ENCODE measurements around the gene TST. TPM values are rescaled to one million over a fixed set of nuclear protein-coding genes. Genes with fewer than 3 reads are reported as not detected.

Gene TST
- total RNA-seq, 1 donor from 2014 or later = 7.2 TPM

DNA sequence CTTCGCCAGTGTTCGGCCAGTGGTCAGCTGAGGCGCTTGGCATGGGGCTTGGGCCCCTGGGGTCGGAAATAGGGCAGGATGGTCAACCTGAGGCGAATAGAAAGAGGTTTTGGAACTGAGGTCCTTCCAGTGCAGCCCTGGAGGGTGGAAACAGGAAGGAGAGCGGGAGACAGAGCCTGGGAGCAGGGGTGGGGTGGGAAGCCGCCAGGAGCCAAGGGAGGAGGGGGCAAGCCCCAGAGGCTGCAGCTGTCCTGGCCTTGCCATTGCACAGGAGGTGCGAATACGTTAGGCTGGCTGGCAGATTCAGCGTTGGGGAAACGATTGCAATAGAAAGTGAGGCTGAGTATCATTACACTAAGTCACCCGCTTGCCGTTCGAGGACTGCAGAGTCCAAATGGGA lies 18.4 kb upstream of the TST start:
- no peak for ATAC-seq (ENCODE audit: low read depth)
- H3K4me3 Mint-ChIP-seq = no peak overlapping the region
- intact Hi-C loops (cut with micrococcal nuclease) = no loop called here
- no peak for DNase-seq
- TF ChIP-seq, protein P1, sequence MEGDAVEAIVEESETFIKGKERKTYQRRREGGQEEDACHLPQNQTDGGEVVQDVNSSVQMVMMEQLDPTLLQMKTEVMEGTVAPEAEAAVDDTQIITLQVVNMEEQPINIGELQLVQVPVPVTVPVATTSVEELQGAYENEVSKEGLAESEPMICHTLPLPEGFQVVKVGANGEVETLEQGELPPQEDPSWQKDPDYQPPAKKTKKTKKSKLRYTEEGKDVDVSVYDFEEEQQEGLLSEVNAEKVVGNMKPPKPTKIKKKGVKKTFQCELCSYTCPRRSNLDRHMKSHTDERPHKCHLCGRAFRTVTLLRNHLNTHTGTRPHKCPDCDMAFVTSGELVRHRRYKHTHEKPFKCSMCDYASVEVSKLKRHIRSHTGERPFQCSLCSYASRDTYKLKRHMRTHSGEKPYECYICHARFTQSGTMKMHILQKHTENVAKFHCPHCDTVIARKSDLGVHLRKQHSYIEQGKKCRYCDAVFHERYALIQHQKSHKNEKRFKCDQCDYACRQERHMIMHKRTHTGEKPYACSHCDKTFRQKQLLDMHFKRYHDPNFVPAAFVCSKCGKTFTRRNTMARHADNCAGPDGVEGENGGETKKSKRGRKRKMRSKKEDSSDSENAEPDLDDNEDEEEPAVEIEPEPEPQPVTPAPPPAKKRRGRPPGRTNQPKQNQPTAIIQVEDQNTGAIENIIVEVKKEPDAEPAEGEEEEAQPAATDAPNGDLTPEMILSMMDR (IDR thresholded peaks at IDR 0.05) = no peak
- H3K36me3 Mint-ChIP-seq (ENCODE audit: low read depth) = no peaks in the 10 kb centered on the region
- H3K27me3 Mint-ChIP-seq = peaks cover 37% of the 10 kb centered on the region
- POLR2A ChIA-PET = no interaction called here
- H3K9me3 Mint-ChIP-seq = no peaks in the 10 kb centered on the region
- CTCF ChIA-PET = no interaction called here
- H3K4me1 Mint-ChIP-seq = no peaks in the 10 kb centered on the region
- H3K27ac Mint-ChIP-seq = no peak overlapping the region

DNA sequence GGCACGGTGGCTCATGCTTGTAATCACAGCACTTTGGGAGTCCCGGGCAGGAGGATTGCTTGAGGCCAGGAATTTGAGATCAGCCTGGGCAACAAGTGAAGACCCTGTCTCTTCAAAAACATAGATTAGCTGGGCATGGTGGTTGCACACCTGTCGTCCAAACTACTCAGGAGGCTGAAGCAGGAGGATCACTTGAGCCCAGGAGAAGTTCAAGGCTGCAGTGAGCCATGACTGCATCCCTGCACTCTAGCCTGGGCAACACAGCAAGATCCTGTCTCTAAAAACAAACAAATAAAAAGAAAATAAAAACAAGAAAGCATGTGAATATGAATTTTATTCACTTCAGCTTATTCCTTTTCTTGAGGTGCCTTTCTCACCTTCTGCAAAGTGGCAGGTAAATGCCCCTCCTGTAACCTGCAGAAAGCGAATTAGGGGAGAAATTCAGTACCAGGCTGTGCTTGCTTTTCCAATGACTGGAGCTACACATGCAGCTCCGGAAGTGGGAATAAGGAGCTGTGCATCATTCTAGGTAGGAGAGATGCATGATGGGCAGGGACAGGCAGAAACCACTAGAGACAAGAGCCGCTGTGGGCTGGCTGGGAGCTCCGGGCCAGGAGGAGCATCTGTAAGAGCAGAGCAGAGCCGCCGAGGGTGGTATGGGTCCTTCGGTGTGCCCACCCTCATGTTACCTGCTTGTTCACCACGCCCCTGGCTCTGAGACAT lies 17.6 kb upstream of the TST start:
- DNase-seq = no peak

DNA sequence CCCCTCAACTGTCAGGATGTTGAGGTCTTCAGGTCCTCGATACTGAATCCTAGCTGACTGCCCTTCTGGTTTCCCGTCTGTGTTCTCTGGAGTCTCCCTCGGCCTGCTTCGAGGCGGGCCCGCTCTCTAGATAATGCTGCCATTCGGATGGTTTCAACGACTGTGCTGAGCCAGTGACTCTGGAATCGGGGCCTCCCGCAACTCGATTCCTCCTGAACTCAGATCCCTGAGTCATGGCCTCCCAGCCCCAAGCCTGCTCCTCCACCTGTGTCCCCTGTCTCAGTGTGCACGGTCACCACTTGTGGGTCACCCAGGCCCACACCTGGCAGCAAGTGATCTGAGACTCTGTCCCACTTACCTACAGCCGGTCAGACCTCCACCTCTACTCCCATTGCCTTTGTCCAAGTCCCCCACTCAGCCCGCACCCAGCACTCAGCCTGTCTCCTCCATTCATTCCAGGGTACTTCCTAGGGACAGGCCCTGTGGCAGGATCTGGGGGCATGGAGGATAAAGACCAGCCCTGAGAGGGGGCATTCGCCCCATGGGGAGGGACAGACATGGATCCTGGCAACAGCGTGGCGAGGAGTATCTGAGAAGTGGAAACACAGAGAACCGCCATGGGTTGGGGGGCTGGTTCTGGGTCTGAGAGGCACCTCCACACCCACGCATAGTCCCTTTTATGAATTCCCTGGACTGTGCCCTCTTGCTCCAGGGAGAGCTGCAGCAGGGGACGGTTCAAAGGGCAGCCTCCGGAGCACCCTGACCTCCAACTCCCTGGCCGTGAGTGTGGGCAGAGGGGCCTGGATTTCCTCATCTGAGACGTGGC lies 14.6 kb upstream of the TST start:
- Mint-ChIP-seq H3K27me3 (peaks cover 23% of the 10 kb centered on the region), H3K36me3 (ENCODE audit: low read depth) (no peaks in the 10 kb centered on the region), H3K4me1 (no peaks in the 10 kb centered on the region), H3K4me3 (no peak overlapping the region), H3K9me3 (no peaks in the 10 kb centered on the region), H3K27ac (no peak overlapping the region)
- intact Hi-C loops (cut with micrococcal nuclease) = no loop called here
- ATAC-seq (ENCODE audit: low read depth) = no peak
- ChIA-PET CTCF (no interaction called here), POLR2A (no interaction called here)
- no peak for DNase-seq
- TF ChIP-seq, protein P1 (IDR thresholded peaks at IDR 0.05) = no peak

More for the DNA sequence above, 17.6 kb upstream of the TST start:
- TF ChIP-seq, protein P1 (IDR thresholded peaks at IDR 0.05) = no peak
- no peaks in the 10 kb centered on the region for H3K9me3 Mint-ChIP-seq
- POLR2A ChIA-PET = interaction anchor here (0.7 kb wide), 1 partner anchor 77 kb away, joined by 3 read pairs; no protein-coding TSS in a partner anchor
- H3K36me3 Mint-ChIP-seq (ENCODE audit: low read depth) = no peaks in the 10 kb centered on the region
- H3K4me1 Mint-ChIP-seq = no peaks in the 10 kb centered on the region
- intact Hi-C loops (cut with micrococcal nuclease) = no loop called here
- peaks cover 36% of the 10 kb centered on the region for H3K27me3 Mint-ChIP-seq
- ATAC-seq (ENCODE audit: low read depth) = no peak
- H3K27ac Mint-ChIP-seq = no peak overlapping the region
- no peak overlapping the region for H3K4me3 Mint-ChIP-seq
- CTCF ChIA-PET = no interaction called here

DNA sequence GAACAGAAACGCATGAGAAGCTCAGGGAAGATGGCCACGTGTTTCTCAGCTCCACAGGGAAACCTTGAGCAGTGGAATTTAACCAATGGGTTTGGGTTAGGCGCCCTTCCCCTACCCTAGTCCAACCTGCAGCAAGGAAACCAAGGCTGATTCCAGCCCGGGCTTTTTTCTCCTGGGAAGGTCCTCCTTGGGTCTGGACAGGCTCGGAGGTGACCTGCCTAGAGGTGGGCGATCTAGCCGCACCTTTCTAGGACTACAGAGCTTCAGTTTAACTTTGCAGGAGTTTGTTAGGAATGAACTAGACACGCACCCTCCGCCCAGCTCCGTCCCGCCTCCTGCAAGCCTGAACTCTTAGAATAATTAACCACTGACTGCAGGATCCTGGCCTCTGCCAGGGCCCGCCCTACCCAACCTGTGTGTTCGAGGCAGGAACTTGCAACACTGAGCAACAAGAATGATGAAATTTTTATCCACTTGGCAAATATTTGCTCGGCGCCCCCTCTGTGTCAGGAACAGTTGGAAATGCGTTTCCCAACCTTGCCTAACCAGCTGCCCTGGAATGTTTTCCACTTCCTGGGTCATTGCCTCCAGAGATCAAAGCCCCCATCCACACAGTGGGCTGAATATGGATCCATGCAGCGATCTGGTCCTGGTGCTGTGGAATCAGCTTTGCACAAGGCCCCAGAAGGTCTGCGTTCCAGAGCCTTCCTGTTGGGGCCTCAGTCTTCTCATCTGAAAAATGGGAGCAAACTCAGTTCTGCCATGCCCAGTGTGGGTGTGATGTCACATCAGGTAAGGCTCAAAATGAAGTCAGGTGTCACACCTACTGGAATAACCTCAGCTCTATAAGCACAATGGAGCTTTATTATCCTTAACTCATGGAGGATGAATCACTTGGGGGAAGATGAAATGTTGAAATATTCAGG lies 13.6 kb upstream of the TST start:
- Mint-ChIP-seq H3K36me3 (ENCODE audit: low read depth) (no peaks in the 10 kb centered on the region), H3K9me3 (no peaks in the 10 kb centered on the region), H3K4me1 (no peaks in the 10 kb centered on the region), H3K27ac (no peak overlapping the region), H3K4me3 (no peak overlapping the region), H3K27me3 (peaks cover 21% of the 10 kb centered on the region)
- ChIA-PET CTCF (no interaction called here), POLR2A (no interaction called here)
- TF ChIP-seq, protein P1 (IDR thresholded peaks at IDR 0.05) = no peak
- no peak for DNase-seq
- intact Hi-C loops (cut with micrococcal nuclease) = no loop called here
- ATAC-seq (ENCODE audit: low read depth) = no peak
